BJ (cell line): ENCODE data around the gene SOWAHB. TPM values are rescaled to one million over a fixed set of nuclear protein-coding genes. Genes with fewer than 3 reads are reported as not detected.

Source experiments
- CTCF ChIA-PET: fragments of 350-600 bp; formaldehyde crosslinking; extraction: SDS; loops from one replicate; lab custom pipeline; 2021; ENCODE audit warnings: antibody characterized with exemption, inconsistent platforms; lab: Yijun Ruan, JAX
- POLR2A ChIA-PET: fragments of 300-600 bp; sonication (Branson Sonifier 250); formaldehyde crosslinking; extraction: SDS; loops from one replicate; lab custom pipeline; 2021; ENCODE audit warnings: antibody characterized with exemption; lab: Charles Lee
- DNase-seq: peaks from one replicate; pipeline ENCODE4 v3.0.0-alpha.2; 2011; ENCODE audit warnings: low read depth
- H3K27me3 ChIP-seq: 2 replicates; pipeline ENCODE4 v1.6.0; 2011; ENCODE audit warnings: low read length; ENCODE audit not compliant: control insufficient read depth, insufficient read depth
- H3K36me3 ChIP-seq: 2 replicates; pipeline ENCODE4 v1.5.1; 2011; ENCODE audit warnings: low read length; ENCODE audit not compliant: control insufficient read depth, insufficient read depth
- H3K4me3 ChIP-seq: 2 replicates; pipeline ENCODE4 v1.5.1; 2011; ENCODE audit warnings: low read depth, mild to moderate bottlenecking, control low read depth, low read length
- polyA minus RNA-seq: library from RNA; depleted of rRNA, polyadenylated mRNA; stranded (reverse); fragments of >200 nt; gene quantifications from 2 replicates; pipeline ENCODE4 v1.2.3, GENCODE V29; 2011; rRNA and poly(A)+ RNA removed
- polyA plus RNA-seq: library from polyadenylated mRNA; depleted of rRNA; stranded (reverse); fragments of >200 nt; gene quantifications from 2 replicates; pipeline ENCODE4 v1.2.3, GENCODE V29; 2011; rRNA removed
- TF ChIP-seq, protein P1 (sequence below): IDR thresholded peaks from 2 replicates; pipeline ENCODE4 v1.5.1; 2011; ENCODE audit warnings: low read depth, mild to moderate bottlenecking, control low read depth, inconsistent platforms, low read length, moderate library complexity; ENCODE audit not compliant: insufficient read depth

The SOWAHB gene, protein sequence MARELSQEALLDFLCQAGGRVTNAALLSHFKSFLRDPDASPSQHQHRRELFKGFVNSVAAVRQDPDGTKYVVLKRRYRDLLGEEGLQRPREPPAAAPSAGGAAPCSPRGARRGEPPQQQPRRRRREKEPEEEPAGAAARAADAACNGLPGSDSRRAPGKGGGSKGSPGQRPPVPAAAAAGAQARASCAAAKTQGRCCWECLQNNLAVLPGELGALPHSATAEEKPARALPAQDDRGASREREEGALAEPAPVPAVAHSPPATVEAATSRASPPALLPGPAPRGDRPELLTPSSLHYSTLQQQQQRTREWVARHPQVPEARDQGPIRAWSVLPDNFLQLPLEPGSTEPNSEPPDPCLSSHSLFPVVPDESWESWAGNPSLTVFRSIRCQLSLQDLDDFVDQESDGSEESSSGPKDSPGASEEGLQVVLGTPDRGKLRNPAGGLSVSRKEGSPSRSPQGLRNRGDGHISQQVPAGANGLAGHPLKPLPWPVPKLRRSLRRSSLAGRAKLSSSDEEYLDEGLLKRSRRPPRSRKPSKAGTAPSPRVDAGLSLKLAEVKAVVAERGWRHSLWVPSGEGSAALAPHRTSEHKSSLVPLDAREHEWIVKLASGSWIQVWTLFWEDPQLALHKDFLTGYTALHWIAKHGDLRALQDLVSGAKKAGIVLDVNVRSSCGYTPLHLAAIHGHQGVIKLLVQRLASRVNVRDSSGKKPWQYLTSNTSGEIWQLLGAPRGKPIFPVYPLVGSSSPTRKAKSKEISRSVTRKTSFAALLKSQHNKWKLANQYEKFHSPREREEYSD
- 0.02 and 0.04 TPM in 2 replicates for polyA plus RNA-seq
- 0.05 and 0.10 TPM in 2 replicates for polyA minus RNA-seq

GRCh38 chr4:76897536-76898384, at the start of gene SOWAHB:
Gene SOWAHB, minus strand, starts transcription at chr4:76898144. Its CDS starts 295 bp downstream, at chr4:76897849.
- Histone ChIP-seq H3K36me3 (no peaks in the 10 kb centered on the region), H3K4me3 (peak within 1 kb of the TSS; percentile 32), H3K27me3 (peaks cover 18% of the 10 kb centered on the region)
- ChIA-PET POLR2A (no interaction called here), CTCF (interaction anchor here (0.6 kb wide), 1 partner anchor 1265 kb away, joined by 3 read pairs; no protein-coding TSS in a partner anchor)
- DNase-seq: no peak
- TF ChIP-seq, protein P1, sequence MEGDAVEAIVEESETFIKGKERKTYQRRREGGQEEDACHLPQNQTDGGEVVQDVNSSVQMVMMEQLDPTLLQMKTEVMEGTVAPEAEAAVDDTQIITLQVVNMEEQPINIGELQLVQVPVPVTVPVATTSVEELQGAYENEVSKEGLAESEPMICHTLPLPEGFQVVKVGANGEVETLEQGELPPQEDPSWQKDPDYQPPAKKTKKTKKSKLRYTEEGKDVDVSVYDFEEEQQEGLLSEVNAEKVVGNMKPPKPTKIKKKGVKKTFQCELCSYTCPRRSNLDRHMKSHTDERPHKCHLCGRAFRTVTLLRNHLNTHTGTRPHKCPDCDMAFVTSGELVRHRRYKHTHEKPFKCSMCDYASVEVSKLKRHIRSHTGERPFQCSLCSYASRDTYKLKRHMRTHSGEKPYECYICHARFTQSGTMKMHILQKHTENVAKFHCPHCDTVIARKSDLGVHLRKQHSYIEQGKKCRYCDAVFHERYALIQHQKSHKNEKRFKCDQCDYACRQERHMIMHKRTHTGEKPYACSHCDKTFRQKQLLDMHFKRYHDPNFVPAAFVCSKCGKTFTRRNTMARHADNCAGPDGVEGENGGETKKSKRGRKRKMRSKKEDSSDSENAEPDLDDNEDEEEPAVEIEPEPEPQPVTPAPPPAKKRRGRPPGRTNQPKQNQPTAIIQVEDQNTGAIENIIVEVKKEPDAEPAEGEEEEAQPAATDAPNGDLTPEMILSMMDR: no peak

DNA sequence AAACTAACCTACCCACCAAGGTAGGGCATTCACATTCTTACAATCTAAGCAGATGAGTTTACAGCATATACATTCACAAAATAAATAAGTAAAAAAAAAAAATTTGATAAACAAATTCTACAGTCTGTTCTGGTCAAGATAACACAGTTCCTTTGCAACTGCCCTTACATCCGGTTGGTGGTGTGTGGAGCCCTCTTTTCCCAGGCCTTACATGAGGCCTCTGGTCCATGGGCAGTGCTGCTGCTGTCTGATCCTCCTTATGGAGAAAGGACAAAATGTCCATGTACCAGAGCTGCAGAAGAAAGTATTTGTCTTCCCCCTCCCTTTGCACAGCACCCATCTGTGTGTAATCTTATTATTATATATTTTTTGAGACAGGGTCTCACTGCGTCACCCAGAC, 49.4 kb upstream of the SOWAHB start:
- Histone ChIP-seq H3K4me3 (peak overlapping the region; percentile 60), H3K36me3 (peaks cover 1% of the 10 kb centered on the region; the same call in 1 of the 2 replicates), H3K27me3 (no peaks in the 10 kb centered on the region)
- TF ChIP-seq, protein P1: no peak
- POLR2A ChIA-PET: interaction anchor here (0.6 to 1.1 kb wide), 3 partner anchors 135 to 383 kb away, joined by 3 to 7 read pairs (median 4); no protein-coding TSS in a partner anchor
- CTCF ChIA-PET: no interaction called here
- no peak for DNase-seq

GRCh38 chr4:76943790-76944189, 45.8 kb upstream of the SOWAHB start:
- Histone ChIP-seq H3K36me3 (no peaks in the 10 kb centered on the region; the same call in 1 of the 2 replicates), H3K4me3 (no peak overlapping the region), H3K27me3 (no peaks in the 10 kb centered on the region)
- ChIA-PET POLR2A (no interaction called here), CTCF (no interaction called here)
- no peak for DNase-seq
- TF ChIP-seq, protein P1: no peak

GRCh38 chr4:76943129-76943620, 45.2 kb upstream of the SOWAHB start:
- no peaks in the 10 kb centered on the region for H3K27me3 ChIP-seq
- no peak overlapping the region for H3K4me3 ChIP-seq
- ChIA-PET POLR2A (interaction anchor here (0.5 kb wide), 1 partner anchor 260 kb away, joined by 3 read pairs; no protein-coding TSS in a partner anchor), CTCF (no interaction called here)
- H3K36me3 ChIP-seq: no peaks in the 10 kb centered on the region; the same call in 1 of the 2 replicates
- TF ChIP-seq, protein P1: no peak
- no peak for DNase-seq
